HG03520 (cell line): ENCODE measurements around the gene ZFP2.
A peak's percentile ranks its signal among the peaks of the same experiment; 100 is the strongest.
"Not testable (repeated sequence)": the region's sequence is repeated elsewhere in the genome, so short reads cannot be mapped to it uniquely, and the experiment has no call there.

Experiments
- ATAC-seq: cut with Tn5 transposase; IDR thresholded peaks from one replicate; pipeline ENCODE4 v1.9.1; 2021; ENCODE audit warnings: mild to moderate bottlenecking, moderate library complexity; ENCODE audit not compliant: unreplicated experiment

The ZFP2 gene

GRCh38 chr5:178895615-178896571 lies at the start of gene ZFP2:
Gene ZFP2, plus strand, starts transcription at chr5:178895913. Its CDS starts 35,401 bp downstream, at chr5:178931314.
- no peak for ATAC-seq

- no peak for ATAC-seq
Measured at GRCh38 chr5:178849316-178849715, 46.4 kb upstream of the ZFP2 start.

- ATAC-seq = no peak
Measured at GRCh38 chr5:178851951-178852350, 43.8 kb upstream of the ZFP2 start.

GRCh38 chr5:178854284-178854683 lies 41.4 kb upstream of the ZFP2 start:
- no peak for ATAC-seq

- peak; percentile 98 for ATAC-seq
Measured at GRCh38 chr5:178859625-178860521, 35.8 kb upstream of the ZFP2 start, which contains the start of gene ZNF354B. Gene ZNF354B, plus strand, starts transcription at chr5:178859953. Its CDS starts 1,095 bp downstream, at chr5:178861048.

- ATAC-seq = not testable (repeated sequence)
Measured at GRCh38 chr5:178860615-178861014, 35.1 kb upstream of the ZFP2 start.

- no peak for ATAC-seq
Measured at GRCh38 chr5:178861627-178862026, 34.1 kb upstream of the ZFP2 start.

GRCh38 chr5:178866946-178867345 lies 28.8 kb upstream of the ZFP2 start:
- ATAC-seq = no peak

GRCh38 chr5:178869577-178869976 lies 26.1 kb upstream of the ZFP2 start:
- no peak for ATAC-seq

- ATAC-seq = no peak
Measured at GRCh38 chr5:178870411-178870810, 25.3 kb upstream of the ZFP2 start.

- no peak for ATAC-seq
Measured at GRCh38 chr5:178872302-178872701, 23.4 kb upstream of the ZFP2 start.

- ATAC-seq = not testable (repeated sequence)
Measured at GRCh38 chr5:178883115-178883694, 12.5 kb upstream of the ZFP2 start.

- ATAC-seq = no peak
Measured at GRCh38 chr5:178883815-178884430, 11.8 kb upstream of the ZFP2 start.

GRCh38 chr5:178899289-178899688 lies 3.6 kb downstream of the ZFP2 start:
- no peak for ATAC-seq

- no peak for ATAC-seq
Measured at GRCh38 chr5:178902849-178903248, 7.1 kb downstream of the ZFP2 start.

- no peak for ATAC-seq
Measured at GRCh38 chr5:178931846-178932760, 36.4 kb downstream of the ZFP2 start.

GRCh38 chr5:178940569-178941360 lies 45.1 kb downstream of the ZFP2 start, which contains the start of gene ZNF454:
Gene ZNF454, plus strand, starts transcription at chr5:178941198. Its CDS starts 1,594 bp downstream, at chr5:178942792.
- ATAC-seq = no peak

- no peak for ATAC-seq
Measured at GRCh38 chr5:178941361-178941760, 45.6 kb downstream of the ZFP2 start.
